Activated CD8-positive, alpha-beta T cell treated with anti-CD3 and anti-CD28 coated beads for 36 hours (primary cell): Measurements from ENCODE around the gene RFLNA. TPM values are rescaled to one million over a fixed set of nuclear protein-coding genes. Genes with fewer than 3 reads are reported as not detected.

Experiments used
- ATAC-seq: fragments of 200-7000 bp; cut with Tn5 transposase; one replicate; pipeline ENCODE4 v1.10.0; 2021; ENCODE audit warnings: mild to moderate bottlenecking, moderate library complexity
- CTCF ChIA-PET: fragments of 350-600 bp; sonication (Branson Sonifier 250); formaldehyde crosslinking; loops from one replicate; lab custom pipeline; 2021; ENCODE audit warnings: antibody characterized with exemption; lab: Charles Lee
- POLR2A ChIA-PET: fragments of 350-600 bp; sonication (Branson Sonifier 250); formaldehyde crosslinking; loops from one replicate; lab custom pipeline; 2021; ENCODE audit warnings: antibody characterized with exemption; lab: Charles Lee
- DNase-seq: peaks from one replicate; pipeline ENCODE4 v3.0.0-alpha.2; 2020
- H3K27ac Mint-ChIP-seq: one replicate; pipeline ENCODE4 v1.8.0; 2021; ENCODE audit warnings: mild to moderate bottlenecking, mixed read lengths
- H3K27me3 Mint-ChIP-seq: one replicate; pipeline ENCODE4 v1.8.0; 2021; ENCODE audit warnings: mixed read lengths
- H3K36me3 Mint-ChIP-seq: one replicate; pipeline ENCODE4 v1.8.0; 2021; ENCODE audit warnings: low read depth, mixed read lengths
- H3K4me1 Mint-ChIP-seq: one replicate; pipeline ENCODE4 v1.8.0; 2021; ENCODE audit warnings: low read depth, mixed read lengths
- H3K4me3 Mint-ChIP-seq: one replicate; pipeline ENCODE4 v1.8.0; 2021; ENCODE audit warnings: mild to moderate bottlenecking, moderate library complexity, mixed read lengths
- H3K9me3 Mint-ChIP-seq: one replicate; pipeline ENCODE4 v1.8.0; 2021; ENCODE audit warnings: mixed read lengths
- CTCF ChIP-seq: fragments of 200-600 bp; IDR thresholded peaks from one replicate; pipeline ENCODE4 v1.8.0; 2022; ENCODE audit warnings: antibody characterized with exemption, mild to moderate bottlenecking
- intact Hi-C: fragments of 100-400 bp; cut with micrococcal nuclease; formaldehyde crosslinking; loops from one replicate; pipeline ENCODE4 v1.10.0; 2022
- total RNA-seq, 2 experiments: library from RNA; stranded (reverse); gene quantifications; one replicate each; pipeline ENCODE4 v1.2.3, GENCODE V29; 2021

RFLNA gene
- total RNA-seq, 2 experiments from 2014 or later: not detected

- ChIA-PET CTCF (no interaction called here), POLR2A (no interaction called here)
- intact Hi-C loops: no loop called here
- Mint-ChIP-seq H3K36me3 (peaks cover 26% of the 10 kb centered on the region), H3K4me3 (no peak overlapping the region), H3K4me1 (no peaks in the 10 kb centered on the region), H3K9me3 (peaks cover 11% of the 10 kb centered on the region), H3K27ac (no peak overlapping the region), H3K27me3 (no peaks in the 10 kb centered on the region)
- DNase-seq (no peak), ATAC-seq (no peak)
- no peak for TF ChIP-seq CTCF
Measured at GRCh38 chr12:124328636-124329035, 33.7 kb downstream of the RFLNA start.

GRCh38 chr12:124332058-124332672 is 37.3 kb downstream of the RFLNA start:
- peaks cover 18% of the 10 kb centered on the region for H3K36me3 Mint-ChIP-seq
- ATAC-seq: no peak
- H3K9me3 Mint-ChIP-seq: no peaks in the 10 kb centered on the region
- H3K27ac Mint-ChIP-seq: no peak overlapping the region
- no peaks in the 10 kb centered on the region for H3K27me3 Mint-ChIP-seq
- POLR2A ChIA-PET: no interaction called here
- no peaks in the 10 kb centered on the region for H3K4me1 Mint-ChIP-seq
- CTCF ChIA-PET: no interaction called here
- no peak overlapping the region for H3K4me3 Mint-ChIP-seq
- TF ChIP-seq CTCF: no peak
- no peak for DNase-seq
- intact Hi-C loops: no loop called here

- POLR2A ChIA-PET: no interaction called here
- H3K36me3 Mint-ChIP-seq: peaks cover 21% of the 10 kb centered on the region
Measured at GRCh38 chr12:124332900-124333299, 38.0 kb downstream of the RFLNA start.

GRCh38 chr12:124333724-124334123 is 38.8 kb downstream of the RFLNA start:
- intact Hi-C loops: no loop called here
- no peaks in the 10 kb centered on the region for H3K27me3 Mint-ChIP-seq
- H3K9me3 Mint-ChIP-seq: no peaks in the 10 kb centered on the region
- H3K4me1 Mint-ChIP-seq: no peaks in the 10 kb centered on the region
- DNase-seq (no peak), ATAC-seq (no peak)
- no peak overlapping the region for H3K4me3 Mint-ChIP-seq
- POLR2A ChIA-PET: no interaction called here
- H3K27ac Mint-ChIP-seq: no peak overlapping the region
- CTCF ChIA-PET: no interaction called here
- peaks cover 21% of the 10 kb centered on the region for H3K36me3 Mint-ChIP-seq
- TF ChIP-seq CTCF: no peak

More at GRCh38 chr12:124332900-124333299, 38.0 kb downstream of the RFLNA start:
- ATAC-seq (no peak), DNase-seq (no peak)
- no peak for TF ChIP-seq CTCF
- Mint-ChIP-seq H3K27me3 (no peaks in the 10 kb centered on the region), H3K4me3 (no peak overlapping the region), H3K9me3 (no peaks in the 10 kb centered on the region), H3K4me1 (no peaks in the 10 kb centered on the region), H3K27ac (no peak overlapping the region)
- intact Hi-C loops: no loop called here
- CTCF ChIA-PET: no interaction called here

- no peaks in the 10 kb centered on the region for H3K9me3 Mint-ChIP-seq
- DNase-seq (no peak), ATAC-seq (no peak)
- ChIA-PET POLR2A (no interaction called here), CTCF (interaction anchor here (1.8 kb wide), 1 partner anchor 438 kb away, joined by 5 read pairs; no protein-coding TSS in a partner anchor)
- peaks cover 21% of the 10 kb centered on the region for H3K36me3 Mint-ChIP-seq
- H3K4me3 Mint-ChIP-seq: no peak overlapping the region
- H3K27ac Mint-ChIP-seq: no peak overlapping the region
- H3K4me1 Mint-ChIP-seq: no peaks in the 10 kb centered on the region
- intact Hi-C loops: no loop called here
- no peaks in the 10 kb centered on the region for H3K27me3 Mint-ChIP-seq
- no peak for TF ChIP-seq CTCF
Measured at GRCh38 chr12:124334266-124334665, 39.4 kb downstream of the RFLNA start.
